ENCODE data around the gene NEAT1. TPM values are rescaled to one million over a fixed set of nuclear protein-coding genes. Genes with fewer than 3 reads are reported as not detected.

NEAT1 gene
- total and polyA plus RNA-seq, 9 of the 15 experiments (the other 6 are each of a cell fraction or from before 2014, with no cell fraction given): 20.1 to 389 (median 62.8) TPM

- DNase-seq (ENCODE audit: extremely low read depth in 1 of 4, low spot score in 3 of 4) (peak; percentile 63 to 91 (median 77)), FAIRE-seq (peak; percentile 77), ATAC-seq (peak; percentile 88)
- Histone ChIP-seq H3K27ac (ENCODE audit: extremely low read depth, low read depth, low read length) (peak overlapping the region; percentile 96), H3K9me3 (replicated peaks; ENCODE audit: control insufficient read depth, insufficient read depth, low read depth, low read length) (no peaks in the 10 kb centered on the region), H2AFZ (ENCODE audit: low read depth, low read length) (peak overlapping the region; percentile 29; the same call in 1 of the 2 replicates), H3K36me3 (ENCODE audit: control insufficient read depth, insufficient read depth, low read length) (peaks cover 9% of the 10 kb centered on the region; the same call in 1 of the 3 replicates), H3K9me1 (ENCODE audit: control insufficient read depth, insufficient read depth, low read length) (no peaks in the 10 kb centered on the region), H3K79me2 (ENCODE audit: control insufficient read depth, insufficient read depth, low read length) (peaks cover 67% of the 10 kb centered on the region), H3K4me3 (peak overlapping the region; percentile 42), H3K27me3 (ENCODE audit: control insufficient read depth in 2 of 2, insufficient read depth in 2 of 2, low read length in 2 of 2) (no peaks in the 10 kb centered on the region), H3K4me1 (replicated peaks in 1 of 2; ENCODE audit: control insufficient read depth in 2 of 2, insufficient read depth in 2 of 2, low read length in 2 of 2) (peaks cover 39 to 56% of the 10 kb centered on the region in 2 experiments), H3K9ac (ENCODE audit: insufficient read depth in 1 of 2, low read depth in 2 of 2, low read length in 2 of 2) (peak overlapping the region; percentile 89 to 93), H3K4me2 (ENCODE audit: insufficient read depth, low read length) (peak overlapping the region; percentile 95), H4K20me1 (replicated peaks; ENCODE audit: control insufficient read depth, insufficient read depth, low read length) (no peaks in the 10 kb centered on the region; the same call in 1 of the 2 replicates)
- ChIA-PET CTCF (ENCODE audit: low intra/inter-chr PET ratio) (interaction anchor here (1.0 to 1.3 kb wide), 3 partner anchors 36 to 39 kb away, joined by 3 to 6 read pairs (median 5); no protein-coding TSS in a partner anchor), POLR2A (interaction anchor here (0.6 to 26.0 kb wide), 21 partner anchors 10 to 354 kb away, joined by 3 to 2118 read pairs (median 6); partner anchors contain the start of genes MALAT1, NEAT1, SCYL1 and SLC25A45)
- intact Hi-C loops (cut with micrococcal nuclease) (loop anchor here (1.0 to 5.0 kb wide), 3 partner anchors 39 to 105 kb away; partner anchors contain the start of genes FAM89B and ZNRD2), in situ Hi-C loops (cut with MboI) (loop anchor here (5.0 kb wide), 1 partner anchor 36 kb away; no protein-coding TSS in a partner anchor)
- BruUV-seq (replicated peaks): TSS peak; percentile 71
- 9% methylated on average over 7 of the region's 8 CpGs for WGBS (ENCODE audit: insufficient coverage, low coverage, missing lambda C conversion rate)
- no peak for TF ChIP-seq HOXB6 (CRISPR knock-in tag; IDR thresholded peaks at IDR 0.05; ENCODE audit: borderline replicate concordance)
- 0 out of 2 replicates have a peak, but pooled peaks have one; percentile 33 for TF ChIP-seq OTX1 (CRISPR knock-in tag; IDR thresholded peaks at IDR 0.05)
- no peak for TF ChIP-seq ZNF512 (tag; IDR thresholded peaks at IDR 0.05)
- no peak for TF ChIP-seq ZNF316 (IDR thresholded peaks at IDR 0.05)
- TF ChIP-seq RCOR1 (IDR thresholded peaks at IDR 0.05; ENCODE audit: borderline replicate concordance in 1 of 2, low read depth in 2 of 2, low read length in 2 of 2): peak in 1 of 2 experiments; percentile 73; a peak in 2 of 4 replicates
- no peak for TF ChIP-seq ZC3H8 (IDR thresholded peaks at IDR 0.05)
- TF ChIP-seq NCOA2 (IDR thresholded peaks at IDR 0.05; ENCODE audit: partially characterized antibody in 2 of 2): no peak
- no peak for TF ChIP-seq ELK1 (CRISPR knock-in tag; IDR thresholded peaks at IDR 0.05)
- 0 out of 2 replicates have a peak, but pooled peaks have one; percentile 35 for TF ChIP-seq ZNF764 (CRISPR knock-in tag; IDR thresholded peaks at IDR 0.05; ENCODE audit: low read depth)
- TF ChIP-seq BRD4 (IDR thresholded peaks at IDR 0.05): 0 out of 2 replicates have a peak, but pooled peaks have one; percentile 81
- TF ChIP-seq TBP (optimal IDR thresholded peaks at IDR 0.05; ENCODE audit: low read depth, low read length): peak; percentile 35
- no peak for TF ChIP-seq NCOA4 (IDR thresholded peaks at IDR 0.05; ENCODE audit: partially characterized antibody)
- no peak for TF ChIP-seq LARP7 (IDR thresholded peaks at IDR 0.05)
- TF ChIP-seq ZNF311 (CRISPR knock-in tag; IDR thresholded peaks at IDR 0.05): no peak
- TF ChIP-seq ATF4 (CRISPR knock-in tag; IDR thresholded peaks at IDR 0.05): no peak
- TF ChIP-seq GABPB1 (CRISPR knock-in tag; IDR thresholded peaks at IDR 0.05): no peak
- TF ChIP-seq HDAC3 (IDR thresholded peaks at IDR 0.05; ENCODE audit: borderline replicate concordance, partially characterized antibody): no peak
- no peak for TF ChIP-seq ZNF778 (CRISPR knock-in tag; IDR thresholded peaks at IDR 0.05)
Measured at GRCh38 chr11:65471447-65471891, 48.9 kb downstream of the NEAT1 start.

Measured in K562 (cell line).